GM21447 (cell line): ENCODE data around the gene C2CD2.

Experiments used
- ATAC-seq: cut with Tn5 transposase; IDR thresholded peaks from one replicate; pipeline ENCODE4 v1.9.1; 2021; ENCODE audit not compliant: unreplicated experiment

The C2CD2 gene

DNA sequence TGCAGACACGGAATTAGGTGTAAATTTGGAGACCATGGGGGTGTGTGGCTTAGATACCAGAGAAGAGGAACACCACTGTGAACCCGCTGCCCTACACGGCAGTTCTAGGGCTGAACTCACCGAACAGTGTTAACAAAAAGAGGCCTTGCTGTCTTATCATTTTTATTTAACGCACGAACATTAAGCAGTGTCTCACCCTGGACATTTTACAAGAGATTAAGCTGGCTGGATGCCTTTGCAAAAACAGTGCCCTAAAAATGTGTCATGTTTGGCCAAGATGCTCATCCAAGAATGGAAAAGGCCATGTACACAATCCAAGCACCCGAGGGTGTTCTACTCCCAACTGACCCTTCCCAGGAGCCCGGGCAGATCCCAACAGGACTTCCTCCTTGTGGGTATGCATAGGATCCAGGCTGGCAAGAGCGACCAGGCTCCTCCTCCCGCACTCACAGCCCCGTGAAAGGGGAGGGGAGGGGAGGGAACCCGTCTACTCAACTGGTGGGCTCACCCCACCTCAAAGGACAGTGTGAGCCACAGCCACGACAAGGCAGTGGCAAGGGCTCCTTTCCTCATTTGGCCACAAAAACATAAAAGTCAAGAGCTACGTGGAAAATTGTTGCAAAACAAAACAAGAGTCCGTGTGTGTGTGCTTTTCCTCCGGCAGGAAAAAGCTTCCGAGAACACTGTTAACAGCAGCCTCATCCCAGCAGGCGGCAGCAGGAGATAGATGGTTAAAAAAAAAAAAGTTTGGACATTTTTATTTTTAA lies 20.3 kb downstream of the C2CD2 start:
- no peak for ATAC-seq

DNA sequence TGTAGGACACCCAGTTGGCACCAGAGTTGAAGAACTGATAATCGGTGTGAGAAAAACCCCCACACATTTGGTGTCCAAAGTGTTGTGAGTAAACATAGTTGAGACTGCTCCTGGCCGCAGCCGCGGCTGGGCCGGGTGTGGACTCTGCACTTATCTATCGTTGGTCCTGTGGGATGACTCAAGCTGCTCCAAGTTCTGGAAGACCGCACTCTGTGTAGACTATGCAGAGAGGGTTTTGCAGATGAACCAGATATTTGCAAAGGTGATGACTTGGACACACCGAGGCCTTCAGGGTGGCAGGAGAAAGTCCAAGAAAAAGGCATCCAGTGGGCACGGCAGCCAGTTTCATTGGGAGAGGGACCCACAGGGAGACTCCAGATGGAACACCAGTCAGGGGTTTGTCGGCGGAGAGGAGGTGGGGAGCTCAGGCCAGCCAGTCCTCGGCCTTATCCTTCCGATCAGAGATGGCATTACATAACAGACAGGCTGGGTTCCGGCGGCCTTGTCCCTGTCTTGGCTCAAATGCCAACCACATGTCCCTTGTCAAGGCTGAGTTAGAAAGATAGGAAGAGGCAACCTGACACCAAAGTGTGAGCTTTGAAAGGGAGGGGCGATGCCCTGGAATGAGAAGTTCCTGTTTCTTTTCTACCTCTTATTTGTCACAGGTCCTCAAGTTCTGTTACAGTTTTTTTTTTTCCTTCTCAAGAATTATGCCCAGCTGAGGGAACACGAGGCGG lies 21.1 kb downstream of the C2CD2 start:
- no peak for ATAC-seq

DNA sequence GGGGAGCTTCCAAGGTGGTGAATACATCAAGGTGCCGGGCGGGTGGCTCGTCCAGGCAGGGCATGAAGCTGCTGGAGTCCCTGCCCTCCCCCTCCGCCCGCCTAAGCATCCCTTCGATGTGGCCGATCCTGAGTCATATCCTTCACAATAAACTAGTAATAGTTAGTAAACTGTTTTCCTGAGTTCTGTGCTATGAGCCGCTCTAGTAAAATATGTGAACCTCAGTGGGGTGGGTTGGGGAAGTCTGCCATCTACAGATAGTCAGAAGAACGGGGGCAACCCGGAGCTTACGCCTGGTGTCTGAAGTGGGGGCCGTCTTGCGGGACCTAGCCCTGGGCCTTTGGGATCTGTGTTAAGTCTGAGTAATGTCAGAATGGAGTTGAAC lies 21.6 kb downstream of the C2CD2 start:
- ATAC-seq, result no peak

DNA sequence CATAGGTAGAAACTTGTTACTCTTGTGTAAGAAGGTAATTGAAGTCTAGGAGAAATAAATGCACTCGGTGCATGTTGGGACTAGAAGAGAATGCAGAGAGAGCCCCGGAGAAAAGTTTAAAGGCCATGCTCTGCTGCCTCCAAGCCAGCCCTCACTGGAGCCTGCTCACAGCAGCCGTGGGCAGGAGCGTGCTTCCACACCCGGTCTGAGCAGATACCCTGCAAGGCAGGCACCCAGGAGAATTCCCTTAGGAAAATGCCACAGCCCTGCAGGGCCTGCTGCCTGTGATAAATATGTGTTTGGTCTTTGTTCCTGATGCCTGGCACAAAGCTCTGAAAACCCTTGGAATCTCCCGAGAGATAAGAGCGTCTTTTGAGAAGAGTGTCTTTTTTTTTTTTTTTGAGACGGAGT lies 22.8 kb downstream of the C2CD2 start:
- no peak for ATAC-seq

DNA sequence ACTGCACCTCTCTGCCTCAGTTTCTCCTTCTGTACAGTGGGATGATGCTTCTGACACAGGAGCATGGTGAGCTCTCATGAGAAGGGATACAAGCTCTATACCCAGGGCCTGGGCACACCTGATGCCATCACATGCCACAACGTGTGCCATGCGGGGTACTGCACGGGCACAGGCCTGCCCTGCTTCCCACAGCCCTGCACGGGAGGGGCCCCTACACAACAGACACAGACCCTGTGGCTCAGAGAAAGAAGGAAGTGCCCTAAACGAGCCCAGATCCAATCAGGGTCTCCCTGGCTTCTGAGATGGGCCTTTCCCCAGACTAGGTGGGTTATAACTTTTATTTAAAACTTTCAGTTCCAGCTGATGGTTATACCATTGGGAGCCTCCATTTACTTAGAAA lies 24.6 kb downstream of the C2CD2 start:
- ATAC-seq, result no peak

DNA sequence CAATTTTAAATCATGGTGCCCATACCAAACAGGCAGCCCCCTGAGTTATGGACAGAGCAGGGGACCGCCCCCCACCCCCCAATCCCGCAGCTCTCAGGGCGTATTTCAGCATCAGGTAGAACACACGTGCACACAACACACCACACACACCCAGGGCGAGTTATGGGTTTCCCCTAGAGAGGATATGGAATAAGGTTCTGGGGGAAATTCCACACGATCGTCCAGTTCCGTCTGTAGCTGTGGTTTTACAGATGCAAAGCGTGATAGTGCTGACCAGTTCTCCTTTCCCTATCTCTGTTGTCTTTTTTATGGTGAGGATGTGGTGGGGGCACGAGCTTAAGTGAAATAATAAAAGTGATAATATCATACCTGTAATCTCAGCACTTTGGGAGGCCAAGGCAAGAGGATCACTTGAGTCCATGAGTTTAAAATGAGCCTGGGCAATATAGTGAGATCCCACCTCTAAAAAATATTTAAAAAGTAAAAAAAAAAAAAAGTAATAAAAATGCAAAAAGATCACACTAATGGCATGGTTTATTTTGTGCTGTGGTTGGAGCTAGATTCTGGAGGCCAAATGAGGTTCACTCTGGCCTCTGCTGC lies 25.1 kb downstream of the C2CD2 start:
- peak; percentile 43 for ATAC-seq

DNA sequence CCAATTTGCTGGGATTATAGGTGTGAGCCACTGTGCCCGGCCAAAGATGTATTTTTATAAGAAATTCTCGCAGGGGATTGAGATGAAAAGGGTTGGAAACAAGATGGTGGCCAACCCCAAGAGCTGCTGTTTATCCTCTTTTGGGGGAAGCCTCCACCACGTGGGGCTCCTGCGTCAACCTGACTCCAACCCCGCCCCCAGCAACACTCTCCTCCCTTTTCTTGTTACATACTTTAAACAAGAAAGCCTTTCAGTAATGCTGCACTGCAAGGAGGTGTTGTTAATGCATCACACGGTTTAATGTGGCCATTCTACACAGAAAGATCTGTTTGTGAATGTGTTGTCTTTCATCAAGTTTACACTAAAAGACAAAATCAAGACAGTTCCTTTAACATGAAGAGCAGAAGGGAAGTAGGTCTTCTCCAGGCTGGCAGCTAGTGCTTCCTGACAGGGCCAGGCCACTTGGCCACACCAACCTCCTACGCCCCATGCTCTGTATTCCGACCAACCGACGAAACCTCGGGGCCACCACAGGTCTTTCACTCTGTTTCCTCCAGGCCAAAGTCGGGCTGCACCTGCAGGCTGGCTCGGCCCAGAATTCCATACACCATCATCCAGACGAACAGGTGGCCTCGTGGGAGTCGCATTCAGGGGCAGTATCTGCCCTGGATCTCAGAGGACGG lies 25.9 kb downstream of the C2CD2 start:
- no peak for ATAC-seq

DNA sequence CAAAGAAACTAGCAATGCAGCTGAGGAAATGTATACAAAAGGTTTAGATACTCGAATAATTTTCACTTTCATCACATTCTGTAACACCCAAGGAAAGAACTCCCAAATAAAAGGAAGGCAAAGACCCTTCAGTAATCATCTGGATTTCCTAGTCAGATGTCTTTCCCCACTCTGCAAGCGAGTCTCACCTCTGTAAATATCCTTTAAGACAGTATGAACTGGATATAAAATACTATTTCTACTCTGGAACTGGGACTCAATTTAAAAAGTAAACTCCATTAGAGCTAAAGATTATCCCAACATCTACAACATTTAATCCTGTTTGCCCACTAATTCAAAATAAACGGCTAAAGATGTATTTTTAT lies 27.0 kb downstream of the C2CD2 start:
- ATAC-seq, result no peak

DNA sequence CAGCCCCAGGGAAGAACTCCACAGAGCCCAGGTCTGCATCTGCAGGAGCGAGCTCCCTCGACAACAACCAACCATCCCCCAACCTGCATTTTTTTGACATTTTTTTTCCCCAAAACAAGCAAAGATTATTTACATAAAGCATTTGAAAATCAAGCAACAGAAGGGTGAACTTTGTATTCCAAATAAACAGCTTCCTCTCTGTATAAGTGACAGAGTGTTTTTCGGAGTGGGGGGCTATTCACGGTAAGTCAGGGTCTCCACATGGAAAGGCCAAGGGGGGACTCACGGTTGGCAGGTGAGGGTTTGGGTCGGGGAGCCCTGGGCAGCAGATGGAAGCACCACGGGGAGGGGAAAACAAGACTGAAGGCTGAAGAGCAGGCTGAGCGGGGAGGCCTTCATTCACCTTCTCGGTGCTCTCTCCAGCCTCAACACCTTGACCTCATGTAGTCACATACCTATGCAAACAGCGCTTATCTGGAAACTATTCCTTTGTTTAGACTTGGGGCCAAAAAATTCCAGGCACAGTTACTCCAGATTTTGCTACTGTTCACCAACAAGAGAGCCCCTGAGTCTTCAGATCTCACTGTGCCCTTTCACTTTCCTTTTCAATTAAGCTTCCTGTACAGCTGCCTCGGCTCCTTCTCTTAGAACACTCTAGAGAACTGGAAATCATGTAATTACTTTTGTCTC lies 27.6 kb downstream of the C2CD2 start:
- ATAC-seq, result peak; percentile 48

DNA sequence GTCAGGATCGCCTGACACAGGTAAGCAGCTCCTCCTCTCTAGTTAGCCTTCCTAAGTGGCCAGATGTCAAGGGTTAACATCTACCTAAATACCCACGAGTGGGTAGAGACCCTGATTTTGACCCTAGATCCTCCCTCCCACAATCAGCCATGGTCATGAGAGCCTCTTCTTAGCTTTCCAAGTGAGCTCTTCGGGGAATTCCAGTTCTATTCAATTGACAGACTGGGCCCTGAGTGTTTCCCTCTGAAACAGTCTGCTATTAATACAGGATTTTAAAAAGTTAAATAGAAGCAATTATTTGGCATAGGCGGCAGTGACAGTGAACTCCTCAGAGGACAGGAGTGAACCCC lies 28.1 kb downstream of the C2CD2 start:
- ATAC-seq, result no peak

DNA sequence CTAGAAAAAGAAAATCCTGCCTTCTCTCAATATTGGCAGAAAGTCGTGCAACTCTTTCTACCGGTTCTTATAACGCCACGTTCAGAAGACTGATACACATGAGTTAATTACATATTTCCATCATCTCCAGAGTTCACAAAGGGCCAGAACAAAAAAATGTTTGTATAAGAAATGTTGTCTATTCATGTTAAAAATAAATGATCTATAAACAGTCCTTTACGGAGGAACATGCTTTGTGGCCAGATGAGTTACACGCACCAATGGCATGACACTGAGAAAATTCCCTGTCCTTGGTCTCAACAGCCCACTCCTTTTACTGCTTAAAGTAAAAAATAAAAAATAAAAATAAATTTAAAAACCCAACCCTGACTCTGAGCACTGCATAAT lies 29.5 kb downstream of the C2CD2 start:
- ATAC-seq, result no peak

DNA sequence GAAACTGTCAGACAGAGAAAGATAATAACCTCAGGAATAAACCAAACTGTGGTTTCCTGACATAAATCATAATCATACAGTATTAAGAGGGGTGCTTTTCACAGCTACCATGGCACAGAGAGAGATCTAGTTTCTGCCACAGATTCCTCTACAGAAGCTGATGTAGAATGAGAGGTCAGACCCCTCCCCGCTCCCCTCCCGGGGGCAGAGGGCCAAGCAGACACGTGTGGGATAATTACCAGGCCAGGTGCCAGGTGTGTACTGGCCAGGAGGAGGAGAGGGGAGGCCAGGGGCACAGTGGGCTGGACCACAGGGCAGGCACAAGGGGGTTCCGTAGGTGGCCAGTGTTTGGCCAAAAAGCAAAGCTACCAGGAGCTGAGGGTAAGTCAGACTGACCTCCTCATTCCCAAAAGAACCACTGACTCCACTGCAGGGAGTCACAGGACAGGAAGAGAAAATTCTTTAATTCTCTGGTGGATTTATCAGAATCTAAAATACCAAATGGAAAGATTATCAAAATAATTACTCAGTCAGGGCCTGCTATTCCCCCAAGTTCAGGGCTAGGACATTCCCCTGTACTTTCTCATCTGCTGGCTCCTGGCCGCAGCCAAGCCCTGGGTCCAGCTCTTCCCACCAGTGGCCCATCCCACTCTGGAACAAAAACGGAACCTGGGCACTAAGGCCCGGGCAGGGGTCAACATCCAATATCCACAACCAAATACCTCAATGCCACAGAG lies 30.0 kb downstream of the C2CD2 start:
- no peak for ATAC-seq

DNA sequence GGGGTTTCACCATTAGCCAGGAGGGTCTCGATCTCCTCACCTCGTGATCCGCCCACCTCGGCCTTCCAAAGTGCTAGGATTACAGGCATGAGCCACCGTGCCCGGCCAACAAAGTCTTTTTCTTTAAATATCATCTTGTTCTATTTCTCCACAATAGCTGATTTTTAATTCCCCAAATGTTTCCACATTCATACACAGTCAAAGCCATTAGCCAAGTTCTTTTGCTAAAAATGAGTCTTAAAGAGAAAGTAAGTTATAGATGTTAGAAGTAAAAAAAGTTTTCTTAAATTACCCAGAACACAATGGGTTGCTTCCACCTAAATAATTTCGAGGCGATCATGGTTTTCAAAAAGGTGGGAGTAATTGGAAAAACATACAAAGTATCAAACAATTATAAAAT lies 30.6 kb downstream of the C2CD2 start:
- no peak for ATAC-seq

DNA sequence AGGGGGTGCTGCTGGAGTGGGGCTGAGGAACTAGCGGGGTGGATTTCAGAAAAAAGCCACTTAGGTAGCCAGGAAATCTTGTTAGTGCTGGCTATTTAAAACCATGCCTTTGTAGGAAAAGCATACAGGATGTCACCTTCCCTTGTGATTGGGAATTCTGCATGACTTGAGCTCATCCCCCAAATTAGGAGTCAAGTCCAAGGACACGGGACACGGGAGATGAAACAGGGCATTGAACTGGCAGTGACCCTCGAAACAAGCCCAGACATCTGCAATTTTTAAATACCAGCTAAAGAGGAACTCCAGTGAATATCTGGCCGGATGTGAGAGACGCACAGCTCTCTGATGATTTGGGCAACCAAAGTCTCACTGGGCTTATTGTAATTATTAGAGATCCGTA lies 32.8 kb downstream of the C2CD2 start:
- ATAC-seq, result no peak

DNA sequence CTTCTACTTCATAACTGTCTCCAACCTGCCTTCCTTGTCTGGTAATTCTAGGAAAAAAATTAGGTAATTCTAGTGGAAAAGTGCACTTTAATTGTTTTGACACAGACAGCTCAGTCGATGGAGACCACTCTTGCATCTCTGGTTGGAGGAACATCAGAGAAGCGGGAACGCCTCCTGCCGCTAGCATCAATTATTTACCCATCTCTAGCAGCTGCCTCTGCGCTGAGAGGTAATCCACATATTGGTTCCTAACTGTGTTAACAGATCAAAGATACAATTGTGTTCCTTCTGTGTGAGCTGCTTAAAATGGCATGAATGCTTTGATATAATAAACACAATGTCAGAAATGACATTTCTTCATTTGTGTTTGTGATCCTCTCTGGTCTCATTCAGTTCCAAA lies 33.3 kb downstream of the C2CD2 start:
- ATAC-seq, result no peak

DNA sequence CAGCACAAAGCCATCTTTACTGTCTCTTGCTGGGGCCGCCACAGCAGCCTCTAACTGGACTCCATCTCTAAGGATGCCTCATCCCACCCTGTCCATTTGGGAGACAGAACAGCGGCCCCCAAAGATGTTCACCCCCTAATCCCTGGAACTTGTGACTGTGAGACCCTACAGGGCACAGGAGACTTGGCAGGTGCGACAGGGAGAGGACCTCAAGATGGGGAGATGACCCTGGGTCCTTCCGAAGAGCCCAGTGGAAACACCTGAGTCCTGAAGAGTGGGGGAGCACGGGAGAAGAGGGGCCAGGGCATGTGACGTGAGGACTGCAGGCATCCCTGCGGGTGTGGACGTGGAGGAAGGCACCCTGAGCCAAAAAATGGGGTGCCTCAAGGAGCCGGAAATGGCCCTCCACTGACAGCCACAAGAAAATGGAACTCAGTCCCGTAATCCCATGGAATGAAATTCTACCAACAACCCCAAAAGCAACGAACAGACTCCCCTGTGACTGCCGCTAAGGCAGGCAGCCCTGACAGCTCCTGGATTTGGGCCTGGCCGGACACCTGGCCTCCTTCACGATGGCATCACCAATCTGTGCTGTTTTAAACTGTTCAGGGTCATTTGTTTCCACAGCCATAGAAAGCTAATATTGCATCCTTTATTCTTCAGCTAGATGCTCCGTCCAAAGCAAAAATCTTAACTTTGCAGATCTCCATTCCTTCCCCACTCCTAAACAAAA lies 34.0 kb downstream of the C2CD2 start:
- ATAC-seq, result no peak

DNA sequence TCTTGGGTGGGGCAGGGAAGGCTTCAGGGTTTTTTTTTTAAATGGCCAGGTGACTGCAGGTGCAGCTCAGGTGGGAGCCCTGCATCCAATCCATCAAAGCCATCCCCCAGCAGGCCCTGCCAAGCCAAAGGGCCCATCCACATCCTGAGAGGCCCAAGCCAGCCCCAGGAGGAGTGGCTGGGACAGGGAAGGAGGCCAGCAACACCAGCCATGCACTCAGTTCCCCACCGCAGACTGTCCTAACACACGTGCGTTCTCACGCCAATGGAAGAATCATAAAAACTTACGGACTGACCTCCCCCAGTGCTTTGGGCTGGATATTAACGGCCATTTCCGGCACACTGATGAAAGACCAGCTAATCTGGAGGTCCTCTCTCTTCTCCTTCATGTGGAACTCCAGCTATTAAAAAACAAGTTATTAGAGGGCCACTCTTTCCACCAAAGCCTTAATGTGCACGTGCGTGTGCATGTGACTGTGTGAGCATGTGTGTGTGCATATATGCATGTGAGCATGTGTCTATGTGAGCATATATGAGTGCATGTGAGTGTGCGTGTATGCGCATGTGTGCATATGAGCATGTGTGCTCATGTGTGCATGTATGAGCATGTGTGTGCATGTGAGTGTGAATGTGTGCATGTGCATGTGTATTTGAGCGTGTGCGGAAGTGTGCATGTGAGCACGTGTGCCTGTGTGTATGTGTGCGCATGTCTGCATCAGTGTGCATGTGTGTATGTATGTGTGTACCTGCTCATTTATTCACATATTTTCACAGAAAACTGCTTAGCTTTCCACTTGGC lies 35.1 kb downstream of the C2CD2 start:
- ATAC-seq, result no peak

DNA sequence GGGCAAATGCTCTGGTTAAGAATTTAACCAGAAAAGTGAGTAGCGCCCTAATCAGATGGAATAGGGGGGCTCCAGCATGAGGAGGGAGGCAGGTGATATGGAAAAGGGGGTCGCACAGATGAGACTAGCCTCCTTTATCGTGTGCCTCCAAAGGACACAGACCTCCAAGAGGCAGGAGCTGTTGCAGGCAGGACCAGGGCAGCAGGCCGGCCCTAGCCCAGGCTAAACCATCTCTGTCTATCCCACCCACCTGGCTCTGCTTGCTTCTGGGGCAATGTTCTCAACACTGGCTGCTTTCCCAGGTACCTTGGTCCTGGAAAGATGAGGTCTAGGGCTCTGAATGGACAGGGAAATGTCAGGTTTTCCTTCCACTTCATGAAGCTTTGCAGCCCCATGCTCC lies 36.3 kb downstream of the C2CD2 start:
- ATAC-seq, result no peak

DNA sequence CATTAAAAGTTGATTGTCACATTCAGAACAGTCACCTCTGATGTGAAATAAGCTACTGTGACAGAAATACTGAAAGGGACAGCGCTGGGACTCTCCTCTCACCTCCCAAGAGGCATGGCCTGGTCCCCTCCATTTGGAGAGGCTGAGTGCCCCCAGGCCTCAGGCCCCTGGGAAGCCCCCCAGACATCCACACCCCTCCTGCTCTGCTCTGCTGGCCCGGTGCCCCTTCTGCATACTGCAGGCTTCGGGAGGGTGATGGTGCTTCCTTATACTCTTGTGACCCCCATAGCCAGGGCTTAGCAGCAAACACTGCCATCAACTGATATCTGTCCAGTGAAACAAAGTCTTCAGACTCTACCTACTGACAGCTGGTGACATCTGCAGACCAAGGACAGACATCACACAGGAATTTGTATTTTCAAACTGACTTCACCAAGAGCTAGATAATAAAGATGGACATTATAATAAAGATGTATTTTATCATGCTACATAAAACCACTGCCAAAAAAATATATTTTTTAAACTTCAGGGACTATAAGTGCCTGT lies 36.9 kb downstream of the C2CD2 start:
- ATAC-seq, result no peak
